ENCODE data around the gene GMCL2. TPM values are rescaled to one million over a fixed set of nuclear protein-coding genes. Genes with fewer than 3 reads are reported as not detected.

Gene GMCL2
- polyA plus RNA-seq, 1 donor (not counting 4 experiments of a cell fraction or from before 2014, with no cell fraction given), result not detected

DNA sequence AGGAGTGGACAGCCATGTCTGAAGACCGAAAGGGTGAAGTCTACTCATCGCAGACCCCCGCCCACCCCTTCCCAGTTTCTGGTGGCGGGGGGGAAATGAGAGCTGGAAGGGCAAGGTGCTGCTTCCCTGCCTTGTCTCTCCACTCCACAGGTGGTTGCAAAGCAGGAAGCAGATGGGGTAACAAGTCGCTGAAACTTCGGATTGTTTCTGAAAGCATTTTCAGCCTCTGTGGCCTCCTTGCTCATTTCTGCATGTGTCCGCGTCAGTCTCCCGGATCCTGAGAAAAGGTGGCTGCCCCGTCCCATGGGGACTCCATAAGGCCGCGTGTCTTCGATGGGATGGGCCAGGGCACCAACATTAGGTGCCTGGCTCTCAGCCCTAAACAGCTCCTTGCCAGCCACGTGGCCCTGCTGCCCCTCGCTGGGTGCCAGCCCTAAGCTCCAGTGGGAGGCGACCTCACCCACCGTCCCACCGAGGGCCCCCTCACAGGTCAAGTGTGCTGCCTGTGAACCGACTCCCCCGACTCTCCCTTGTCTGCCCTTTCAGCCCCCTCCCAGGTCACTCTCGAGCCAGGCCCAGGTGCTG is 44.5 kb upstream of the GMCL2 start:
- H3K9me3 ChIP-seq (ENCODE audit: control insufficient read depth, low read depth, low read length), result no peaks in the 10 kb centered on the region
- dilution Hi-C loops (cut with MboI; ENCODE audit: extremely low pct_ligation_motif_present, low sequenced_read_pairs), result no loop called here
- H3K4me1 ChIP-seq (ENCODE audit: control insufficient read depth, extremely low read depth, insufficient read depth, low read length), result peaks cover 29% of the 10 kb centered on the region
- no peaks in the 10 kb centered on the region for H3K9me1 ChIP-seq (ENCODE audit: control insufficient read depth, extremely low read depth, insufficient read depth, low read length)
- TF ChIP-seq, protein P1, sequence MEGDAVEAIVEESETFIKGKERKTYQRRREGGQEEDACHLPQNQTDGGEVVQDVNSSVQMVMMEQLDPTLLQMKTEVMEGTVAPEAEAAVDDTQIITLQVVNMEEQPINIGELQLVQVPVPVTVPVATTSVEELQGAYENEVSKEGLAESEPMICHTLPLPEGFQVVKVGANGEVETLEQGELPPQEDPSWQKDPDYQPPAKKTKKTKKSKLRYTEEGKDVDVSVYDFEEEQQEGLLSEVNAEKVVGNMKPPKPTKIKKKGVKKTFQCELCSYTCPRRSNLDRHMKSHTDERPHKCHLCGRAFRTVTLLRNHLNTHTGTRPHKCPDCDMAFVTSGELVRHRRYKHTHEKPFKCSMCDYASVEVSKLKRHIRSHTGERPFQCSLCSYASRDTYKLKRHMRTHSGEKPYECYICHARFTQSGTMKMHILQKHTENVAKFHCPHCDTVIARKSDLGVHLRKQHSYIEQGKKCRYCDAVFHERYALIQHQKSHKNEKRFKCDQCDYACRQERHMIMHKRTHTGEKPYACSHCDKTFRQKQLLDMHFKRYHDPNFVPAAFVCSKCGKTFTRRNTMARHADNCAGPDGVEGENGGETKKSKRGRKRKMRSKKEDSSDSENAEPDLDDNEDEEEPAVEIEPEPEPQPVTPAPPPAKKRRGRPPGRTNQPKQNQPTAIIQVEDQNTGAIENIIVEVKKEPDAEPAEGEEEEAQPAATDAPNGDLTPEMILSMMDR (optimal IDR thresholded peaks at IDR 0.05 in 1 of 3, IDR thresholded peaks at IDR 0.05 in 1 of 3, conservative IDR thresholded peaks at IDR 0.05 in 1 of 3; ENCODE audit: extremely low read depth in 1 of 3, insufficient read depth in 2 of 3, low read length in 3 of 3), result no peak
- TF ChIP-seq EZH2 (IDR thresholded peaks at IDR 0.05; ENCODE audit: low read length), result no peak
- peaks cover 29% of the 10 kb centered on the region for H3K79me2 ChIP-seq (ENCODE audit: control insufficient read depth, insufficient read depth, low read length)
- H4K20me1 ChIP-seq (ENCODE audit: control insufficient read depth, extremely low read depth, insufficient read depth, low read length), result peaks cover 4% of the 10 kb centered on the region
- H3K36me3 ChIP-seq (ENCODE audit: control insufficient read depth in 2 of 2, extremely low read depth in 1 of 2, insufficient read depth in 2 of 2, low read length in 2 of 2), result peaks cover 9 to 22% of the 10 kb centered on the region in 2 experiments
- DNase-seq (ENCODE audit: low read depth, low spot score) (no peak), FAIRE-seq (no peak)
- H3K27ac ChIP-seq (ENCODE audit: control insufficient read depth, insufficient read depth, low read length), result peak overlapping the region; percentile 29
- no peaks in the 10 kb centered on the region for H3K27me3 ChIP-seq (ENCODE audit: control insufficient read depth, extremely low read depth, insufficient read depth, low read length)
- peak overlapping the region; percentile 61 to 75 (median 62) for H3K4me3 ChIP-seq (ENCODE audit: control insufficient read depth in 2 of 3, extremely low read depth in 1 of 3, insufficient read depth in 2 of 3, low read depth in 1 of 3, low read length in 3 of 3)
- no peak overlapping the region for H2AFZ ChIP-seq (ENCODE audit: control insufficient read depth, low read length)
- peak overlapping the region; percentile 73 for H3K9ac ChIP-seq (ENCODE audit: control insufficient read depth, extremely low read depth, insufficient read depth, low read length)
- H3K4me2 ChIP-seq (ENCODE audit: control insufficient read depth, extremely low read depth, insufficient read depth, low read depth, low read length), result peak overlapping the region; percentile 86

DNA sequence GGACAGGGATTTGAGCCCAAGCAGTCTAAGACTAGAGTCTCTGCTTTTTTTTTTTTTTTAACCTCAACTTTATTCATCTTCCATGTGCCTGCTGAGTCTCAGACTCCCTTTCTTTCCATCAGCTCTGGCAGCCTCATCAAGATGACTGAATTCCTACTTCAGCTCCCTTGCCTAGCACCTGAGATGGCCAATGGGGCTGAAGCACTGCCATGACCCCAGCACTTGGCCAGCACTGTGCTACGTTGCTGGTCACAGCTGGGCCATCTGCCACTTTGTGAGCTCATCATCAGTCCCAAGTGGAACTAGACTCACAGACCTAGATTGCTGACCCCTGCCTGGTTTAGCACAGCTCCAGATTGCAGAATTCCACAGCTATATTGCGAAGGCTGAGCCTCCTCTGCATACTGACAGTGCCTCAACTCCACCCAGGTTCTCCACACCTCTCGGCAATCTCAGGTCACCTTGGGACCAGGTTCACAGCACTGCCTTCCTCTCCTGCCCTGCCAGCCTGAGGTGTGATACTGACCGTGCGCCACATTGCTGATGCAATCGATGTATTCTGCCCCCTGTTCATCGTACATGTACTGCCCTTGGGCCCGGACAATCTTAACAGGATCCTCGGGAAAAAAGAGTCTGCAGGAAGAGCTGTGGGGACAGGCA is 43.8 kb upstream of the GMCL2 start:
- no peak overlapping the region for H2AFZ ChIP-seq (ENCODE audit: control insufficient read depth, low read length)
- peaks cover 4% of the 10 kb centered on the region for H4K20me1 ChIP-seq (ENCODE audit: control insufficient read depth, extremely low read depth, insufficient read depth, low read length)
- peaks cover 29% of the 10 kb centered on the region for H3K79me2 ChIP-seq (ENCODE audit: control insufficient read depth, insufficient read depth, low read length)
- H3K4me3 ChIP-seq (ENCODE audit: control insufficient read depth in 2 of 3, extremely low read depth in 1 of 3, insufficient read depth in 2 of 3, low read depth in 1 of 3, low read length in 3 of 3), result peak overlapping the region; percentile 61 to 75 (median 62)
- dilution Hi-C loops (cut with MboI; ENCODE audit: extremely low pct_ligation_motif_present, low sequenced_read_pairs), result no loop called here
- peaks cover 28% of the 10 kb centered on the region for H3K4me1 ChIP-seq (ENCODE audit: control insufficient read depth, extremely low read depth, insufficient read depth, low read length)
- peaks cover 9 to 22% of the 10 kb centered on the region in 2 experiments for H3K36me3 ChIP-seq (ENCODE audit: control insufficient read depth in 2 of 2, extremely low read depth in 1 of 2, insufficient read depth in 2 of 2, low read length in 2 of 2)
- H3K9me3 ChIP-seq (ENCODE audit: control insufficient read depth, low read depth, low read length), result no peaks in the 10 kb centered on the region
- H3K27ac ChIP-seq (ENCODE audit: control insufficient read depth, insufficient read depth, low read length), result no peak overlapping the region
- H3K27me3 ChIP-seq (ENCODE audit: control insufficient read depth, extremely low read depth, insufficient read depth, low read length), result no peaks in the 10 kb centered on the region
- DNase-seq (ENCODE audit: low read depth, low spot score) (no peak), FAIRE-seq (no peak)
- peak overlapping the region; percentile 86 for H3K4me2 ChIP-seq (ENCODE audit: control insufficient read depth, extremely low read depth, insufficient read depth, low read depth, low read length)
- no peaks in the 10 kb centered on the region for H3K9me1 ChIP-seq (ENCODE audit: control insufficient read depth, extremely low read depth, insufficient read depth, low read length)
- peak overlapping the region; percentile 73 for H3K9ac ChIP-seq (ENCODE audit: control insufficient read depth, extremely low read depth, insufficient read depth, low read length)
- TF ChIP-seq, protein P1 (optimal IDR thresholded peaks at IDR 0.05 in 1 of 3, IDR thresholded peaks at IDR 0.05 in 1 of 3, conservative IDR thresholded peaks at IDR 0.05 in 1 of 3; ENCODE audit: extremely low read depth in 1 of 3, insufficient read depth in 2 of 3, low read length in 3 of 3), result no peak
- no peak for TF ChIP-seq EZH2 (IDR thresholded peaks at IDR 0.05; ENCODE audit: low read length)
